Tibial nerve (tissue), 4 donors: ENCODE results near the gene PDHX.

Experiments
- EP300 ChIP-seq, 2 donors: sonication (generic); formaldehyde crosslinking; IDR thresholded peaks; one replicate each; pipeline ENCODE4 v1.6.1; 2017; ENCODE audit warnings: antibody characterized with exemption in 2 of 2, mild to moderate bottlenecking in 1 of 2
- POLR2A ChIP-seq, 2 donors: fragments of 450-650 bp; IDR thresholded peaks; one replicate each; pipeline ENCODE4 v1.6.1; 2017; ENCODE audit warnings: antibody characterized with exemption in 2 of 2, mild to moderate bottlenecking in 2 of 2, moderate library complexity in 2 of 2
- TF ChIP-seq, protein P1 (sequence below), 5 experiments: fragments of 200-600 bp in 3 of 5; fragments of 450-650 bp in 2 of 5; sonication (generic) in 3 of 5; IDR thresholded peaks; one replicate each; pipeline ENCODE4 v1.5.1; 2016 to 2019; ENCODE audit warnings: antibody characterized with exemption in 5 of 5, mild to moderate bottlenecking in 3 of 5, moderate library complexity in 2 of 5

DNA sequence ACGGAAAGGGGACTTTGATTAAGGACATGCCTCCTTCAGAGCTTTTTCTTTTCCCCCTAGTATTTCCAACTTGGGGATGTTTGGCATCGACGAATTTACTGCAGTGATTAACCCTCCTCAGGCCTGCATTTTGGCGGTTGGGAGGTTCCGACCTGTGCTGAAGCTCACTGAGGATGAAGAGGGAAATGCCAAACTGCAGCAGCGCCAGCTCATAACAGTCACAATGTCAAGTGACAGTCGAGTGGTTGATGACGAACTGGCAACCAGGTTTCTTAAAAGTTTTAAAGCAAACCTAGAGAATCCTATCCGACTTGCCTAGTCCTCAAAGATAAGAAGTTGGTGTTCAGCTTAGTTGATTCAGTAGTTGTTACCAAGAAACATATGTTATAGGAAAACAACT, 78.4 kb downstream of the PDHX start:
- TF ChIP-seq, protein P1, sequence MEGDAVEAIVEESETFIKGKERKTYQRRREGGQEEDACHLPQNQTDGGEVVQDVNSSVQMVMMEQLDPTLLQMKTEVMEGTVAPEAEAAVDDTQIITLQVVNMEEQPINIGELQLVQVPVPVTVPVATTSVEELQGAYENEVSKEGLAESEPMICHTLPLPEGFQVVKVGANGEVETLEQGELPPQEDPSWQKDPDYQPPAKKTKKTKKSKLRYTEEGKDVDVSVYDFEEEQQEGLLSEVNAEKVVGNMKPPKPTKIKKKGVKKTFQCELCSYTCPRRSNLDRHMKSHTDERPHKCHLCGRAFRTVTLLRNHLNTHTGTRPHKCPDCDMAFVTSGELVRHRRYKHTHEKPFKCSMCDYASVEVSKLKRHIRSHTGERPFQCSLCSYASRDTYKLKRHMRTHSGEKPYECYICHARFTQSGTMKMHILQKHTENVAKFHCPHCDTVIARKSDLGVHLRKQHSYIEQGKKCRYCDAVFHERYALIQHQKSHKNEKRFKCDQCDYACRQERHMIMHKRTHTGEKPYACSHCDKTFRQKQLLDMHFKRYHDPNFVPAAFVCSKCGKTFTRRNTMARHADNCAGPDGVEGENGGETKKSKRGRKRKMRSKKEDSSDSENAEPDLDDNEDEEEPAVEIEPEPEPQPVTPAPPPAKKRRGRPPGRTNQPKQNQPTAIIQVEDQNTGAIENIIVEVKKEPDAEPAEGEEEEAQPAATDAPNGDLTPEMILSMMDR (IDR thresholded peaks at IDR 0.05): no peak
- TF ChIP-seq EP300 (IDR thresholded peaks at IDR 0.05) (no peak), POLR2A (IDR thresholded peaks at IDR 0.05) (no peak)
